HEK293T (cell line): Measurements from ENCODE around the gene BPI.

Experiments
- CTBP1 ChIP-seq: fragments of 450-650 bp; IDR thresholded peaks from 2 replicates; pipeline ENCODE4 v1.6.1; 2016; ENCODE audit warnings: borderline replicate concordance
- FOXK2 ChIP-seq: fragments of 450-650 bp; IDR thresholded peaks from 2 replicates; pipeline ENCODE4 v1.6.1; 2016; ENCODE audit warnings: mild to moderate bottlenecking
- HDGF ChIP-seq: fragments of 450-650 bp; IDR thresholded peaks from 2 replicates; pipeline ENCODE4 v1.6.1; 2017; ENCODE audit warnings: antibody characterized with exemption, borderline replicate concordance
- L3MBTL2 ChIP-seq: fragments of 450-650 bp; conservative IDR thresholded peaks from 2 replicates; pipeline ENCODE4 v1.6.1; 2016; ENCODE audit warnings: mild to moderate bottlenecking
- NFRKB ChIP-seq: fragments of 450-650 bp; IDR thresholded peaks from 2 replicates; pipeline ENCODE4 v1.6.1; 2016; ENCODE audit warnings: mild to moderate bottlenecking, moderate library complexity
- SP1 ChIP-seq: fragments of 450-650 bp; IDR thresholded peaks from 2 replicates; pipeline ENCODE4 v1.6.1; 2017

GRCh38 chr20:38373898-38374297 is 69.9 kb downstream of the BPI start:
- TF ChIP-seq SP1, result no peak
- TF ChIP-seq CTBP1, result no peak
- no peak for TF ChIP-seq HDGF
- no peak for TF ChIP-seq FOXK2
- TF ChIP-seq L3MBTL2, result no peak
- no peak for TF ChIP-seq NFRKB
